Measurements from ENCODE around the gene HDAC4. TPM values are rescaled to one million over a fixed set of nuclear protein-coding genes. Genes with fewer than 3 reads are reported as not detected.

The HDAC4 gene
- total RNA-seq, 1 experiment from 2014 or later = 32.0 TPM

GRCh38 chr2:239178484-239178883 lies 222.3 kb downstream of the HDAC4 start:
- Mint-ChIP-seq H3K36me3 (ENCODE audit: insufficient read depth in 1 of 3, low read depth in 3 of 3) (peaks cover 56 to 60% (median 58%) of the 10 kb centered on the region in 3 experiments), H3K4me1 (peaks cover 9% of the 10 kb centered on the region in 2 experiments; a peak in 3 of 4 replicates), H3K9me3 (peaks cover 21 to 32% of the 10 kb centered on the region in 2 experiments), H3K27me3 (ENCODE audit: low read depth) (no peaks in the 10 kb centered on the region), H3K27ac (no peak overlapping the region), H3K4me3 (no peak overlapping the region)
- Histone ChIP-seq H3K18ac (ENCODE audit: insufficient read length, low read depth, low read length) (no peak overlapping the region), H3T11ph (ENCODE audit: low read length) (no peak overlapping the region), H2BK20ac (ENCODE audit: low read depth, low read length, poor library complexity, severe bottlenecking) (no peak overlapping the region), H4K5ac (ENCODE audit: insufficient read length, low read depth, low read length) (no peak overlapping the region), H2AFZ (ENCODE audit: low read length) (no peak overlapping the region), H3K4ac (ENCODE audit: low read depth, low read length) (no peak overlapping the region), H2BK15ac (ENCODE audit: low read depth, low read length) (no peak overlapping the region), H2BK120ac (ENCODE audit: low read depth, low read length, poor library complexity, severe bottlenecking) (no peak overlapping the region), H2BK5ac (ENCODE audit: insufficient read length, low read length) (no peak overlapping the region), H4K20me1 (ENCODE audit: control insufficient read depth, insufficient read depth, insufficient read length) (no peaks in the 10 kb centered on the region), H3K9ac (ENCODE audit: extremely low read depth, insufficient read length, low read length) (no peak overlapping the region), H3K4me1 (ENCODE audit: insufficient read depth, low read length) (no peaks in the 10 kb centered on the region), H3K27ac (ENCODE audit: insufficient read length, low read depth, low read length) (no peak overlapping the region), H3K4me2 (ENCODE audit: insufficient read depth, insufficient read length, low read length) (no peak overlapping the region), H2AK5ac (ENCODE audit: insufficient read length, low read length) (no peak overlapping the region), H4K8ac (replicated peaks; ENCODE audit: insufficient read length, low read depth, low read length) (no peak overlapping the region), H4K91ac (ENCODE audit: insufficient read length, low read depth, low read length) (no peak overlapping the region), H3K79me2 (ENCODE audit: insufficient read depth, low read length) (no peaks in the 10 kb centered on the region), H3K56ac (ENCODE audit: insufficient read length, low read depth, low read length) (no peak overlapping the region), H3K23ac (ENCODE audit: insufficient read length, low read depth, low read length) (no peak overlapping the region), H3K9me3 (ENCODE audit: control insufficient read depth, low read depth, low read length) (peaks cover 5% of the 10 kb centered on the region), H2BK12ac (ENCODE audit: insufficient read length, low read depth, low read length) (no peak overlapping the region), H3K23me2 (ENCODE audit: insufficient read length, low read depth, low read length, poor library complexity, severe bottlenecking) (no peaks in the 10 kb centered on the region), H3K79me1 (ENCODE audit: insufficient read depth, low read depth, low read length, poor library complexity, severe bottlenecking) (no peaks in the 10 kb centered on the region), H3K14ac (ENCODE audit: insufficient read depth, low read length) (no peak overlapping the region), H3K27me3 (ENCODE audit: insufficient read depth, low read length) (no peaks in the 10 kb centered on the region)
- WGBS (ENCODE audit: extremely low coverage, insufficient read length, low lambda C conversion rate) = no CpG with 5 or more reads among the region's 10 CpGs
- DNase-seq = no peak
- no peak for TF ChIP-seq CTCF (conservative IDR thresholded peaks at IDR 0.05)
